ENCODE results near the gene PHF20.
"Not testable (repeated sequence)": the region's sequence is repeated elsewhere in the genome, so short reads cannot be mapped to it uniquely, and the experiment has no call there.

PHF20 gene

GRCh38 chr20:35839904-35840303 is 68.1 kb downstream of the PHF20 start:
- no peak for DNase-seq (ENCODE audit: low read depth in 2 of 2)

- no peak for DNase-seq (ENCODE audit: low read depth in 2 of 2)
Observed at GRCh38 chr20:35840421-35840820, 68.6 kb downstream of the PHF20 start.

DNA sequence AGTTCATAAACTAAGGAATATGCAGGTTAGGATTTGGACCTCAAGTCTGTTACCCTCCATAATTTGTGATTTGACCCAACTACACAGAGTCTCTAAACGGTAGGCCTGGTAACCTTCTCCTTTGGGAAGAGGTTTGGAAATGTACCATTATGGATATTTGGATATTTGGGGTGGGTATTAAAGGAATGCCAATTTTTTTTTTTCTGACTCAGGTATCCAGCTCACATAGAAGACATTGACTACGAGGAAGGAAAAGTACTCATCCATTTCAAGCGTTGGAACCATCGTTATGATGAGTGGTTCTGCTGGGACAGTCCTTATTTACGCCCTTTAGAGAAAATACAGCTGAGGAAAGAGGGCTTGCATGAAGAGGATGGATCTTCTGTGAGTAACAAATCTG is 70.5 kb downstream of the PHF20 start:
- DNase-seq (ENCODE audit: low read depth in 2 of 2): no peak

DNA sequence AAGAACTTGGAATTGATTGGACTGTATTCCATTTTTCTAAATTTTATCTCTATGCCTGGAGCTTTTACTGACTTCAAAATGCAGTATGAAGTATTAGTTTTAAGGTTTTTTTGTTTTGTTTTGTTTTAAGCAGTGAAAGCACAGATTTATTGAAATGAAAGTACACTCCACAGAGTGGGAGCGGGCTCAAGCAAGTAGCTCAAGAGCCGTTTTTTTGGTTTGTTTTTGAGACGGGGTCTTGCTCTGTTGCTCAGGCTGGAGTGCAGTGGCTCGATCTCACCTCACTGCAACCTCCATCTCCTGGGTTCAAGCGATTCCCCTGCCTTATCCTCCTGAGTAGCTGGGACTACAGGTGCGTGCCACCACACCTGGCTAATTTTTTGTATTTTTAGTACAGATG is 72.1 kb downstream of the PHF20 start:
- not testable (repeated sequence) for DNase-seq (ENCODE audit: low read depth in 2 of 2)

DNA sequence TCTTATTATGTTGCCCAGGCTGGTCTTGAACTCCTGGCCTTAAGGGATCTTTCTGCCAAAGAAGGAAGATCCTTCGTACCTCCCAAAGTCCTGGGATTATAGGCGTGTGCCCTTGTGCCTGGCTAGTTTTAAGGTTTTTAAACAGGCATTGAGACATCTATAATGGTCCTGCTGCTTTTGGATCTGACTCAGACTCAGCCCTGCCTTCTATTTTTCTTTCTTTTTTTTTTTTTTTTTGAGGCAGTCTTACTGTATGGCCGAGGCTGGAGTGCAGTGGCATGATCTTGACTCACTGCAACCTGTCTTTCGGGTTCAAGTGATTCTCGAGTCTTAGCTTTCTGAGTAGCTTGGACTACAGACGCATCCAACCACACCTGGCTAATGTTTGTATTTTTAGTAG is 73.7 kb downstream of the PHF20 start:
- no peak for DNase-seq (ENCODE audit: low read depth in 2 of 2)

DNA sequence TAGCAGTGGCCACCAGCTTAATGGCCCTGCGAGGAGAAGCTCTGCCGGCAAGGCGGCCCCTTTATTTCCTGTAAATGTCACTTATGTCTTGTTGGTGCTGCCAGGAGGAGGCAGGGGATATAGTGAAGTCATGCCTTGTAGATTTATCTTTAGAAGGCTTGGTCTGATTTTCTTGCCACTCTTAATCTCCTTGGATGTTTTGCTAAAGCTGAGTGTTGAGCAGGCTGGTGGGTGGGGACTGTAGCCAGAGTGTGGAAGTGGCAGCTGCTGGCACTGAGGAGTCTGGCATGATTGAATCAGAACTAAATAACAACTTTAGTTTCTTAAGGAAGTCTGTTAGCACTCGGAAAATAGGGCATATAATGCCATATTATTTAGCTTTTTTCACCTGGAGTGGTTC is 77.9 kb downstream of the PHF20 start:
- no peak for DNase-seq (ENCODE audit: low read depth in 2 of 2)

GRCh38 chr20:35851659-35852058 is 79.8 kb downstream of the PHF20 start:
- not testable (repeated sequence) for DNase-seq (ENCODE audit: low read depth in 2 of 2)

DNA sequence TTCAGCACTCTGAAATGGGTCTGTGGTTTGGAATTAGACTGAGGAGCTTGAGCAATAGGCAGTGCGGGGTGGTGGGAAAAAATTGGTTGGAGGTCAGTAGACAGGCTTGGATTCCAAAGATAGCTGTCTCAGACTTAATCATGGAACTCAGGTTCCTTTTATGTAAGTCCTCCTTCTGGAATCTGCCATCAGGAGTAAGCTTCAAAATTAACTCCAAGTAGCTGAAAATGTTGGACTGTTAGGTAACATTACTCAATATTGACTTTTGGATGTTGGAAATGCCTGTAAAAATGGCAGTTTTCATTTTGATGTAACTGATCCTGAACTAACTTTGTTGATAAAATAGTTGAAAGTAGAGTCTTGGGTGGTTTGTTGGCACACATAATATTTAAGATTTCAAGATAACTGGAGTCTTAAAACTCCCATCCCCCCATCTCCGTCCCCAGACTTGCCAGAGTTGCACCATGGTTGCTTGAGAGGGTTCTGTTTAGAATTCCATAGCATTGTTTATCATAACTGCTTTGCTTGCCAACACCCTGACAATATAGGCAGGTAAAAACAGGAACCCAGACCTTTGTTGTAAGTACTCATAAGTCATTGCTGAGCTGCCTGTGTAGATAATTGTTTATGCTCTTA is 83.0 kb downstream of the PHF20 start:
- no peak for DNase-seq (ENCODE audit: low read depth in 2 of 2)

- not testable (repeated sequence) for DNase-seq (ENCODE audit: low read depth in 2 of 2)
Observed at GRCh38 chr20:35855641-35856040, 83.8 kb downstream of the PHF20 start.

DNA sequence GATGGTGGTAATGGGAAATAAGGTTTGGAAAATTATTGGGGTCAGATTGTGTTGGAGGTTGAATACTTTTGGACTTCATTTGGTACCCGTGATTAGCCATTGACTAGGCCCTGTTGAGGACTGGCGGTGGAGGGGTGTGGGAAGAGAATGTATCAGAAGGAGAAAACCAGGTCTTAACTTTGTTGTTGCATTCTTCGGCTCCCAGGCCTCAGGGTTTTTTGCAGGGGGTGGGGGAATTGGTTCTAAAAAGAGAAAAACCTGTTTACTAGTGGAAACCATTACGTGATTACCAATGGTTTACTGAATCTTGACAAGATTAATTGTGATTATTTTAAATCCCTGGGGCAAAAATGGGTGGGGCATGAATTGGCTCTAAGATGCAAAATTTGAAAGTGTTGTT is 85.1 kb downstream of the PHF20 start:
- no peak for DNase-seq (ENCODE audit: low read depth in 2 of 2)

- DNase-seq (ENCODE audit: low read depth in 2 of 2): no peak
Observed at GRCh38 chr20:35866418-35867202, 94.8 kb downstream of the PHF20 start.

DNA sequence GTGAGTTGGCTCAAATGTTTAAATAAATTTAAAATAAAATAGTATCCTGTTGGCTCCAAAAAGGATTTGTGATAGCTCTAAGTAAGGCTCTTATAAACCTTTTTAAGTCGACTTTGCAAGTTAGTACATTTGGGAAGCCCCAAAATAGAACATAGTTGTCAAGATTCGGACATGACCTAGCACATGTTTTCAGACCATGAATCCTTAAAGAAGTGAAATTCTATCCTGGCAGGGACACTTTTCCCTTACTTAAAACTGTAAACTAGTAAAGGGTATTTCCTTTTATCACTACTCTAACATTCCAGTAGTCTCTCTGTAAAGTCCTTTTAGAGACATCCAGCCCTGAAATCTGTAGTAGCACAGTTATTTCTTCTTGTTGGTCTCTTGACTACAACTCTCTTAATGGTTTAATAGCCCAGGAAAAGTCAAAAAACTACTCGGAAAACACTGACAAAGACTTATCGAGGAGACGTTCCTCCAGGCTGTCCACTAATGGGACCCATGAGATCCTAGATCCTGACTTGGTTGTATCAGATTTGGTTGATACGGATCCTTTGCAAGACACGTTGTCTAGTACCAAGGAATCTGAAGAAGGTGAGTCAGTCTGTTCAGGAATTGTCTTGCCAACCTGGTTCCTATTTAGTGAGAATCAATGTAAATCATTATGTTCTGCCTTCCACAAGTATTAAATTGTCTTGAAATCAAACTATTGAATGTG is 98.9 kb downstream of the PHF20 start:
- no peak for DNase-seq (ENCODE audit: low read depth in 2 of 2)

DNA sequence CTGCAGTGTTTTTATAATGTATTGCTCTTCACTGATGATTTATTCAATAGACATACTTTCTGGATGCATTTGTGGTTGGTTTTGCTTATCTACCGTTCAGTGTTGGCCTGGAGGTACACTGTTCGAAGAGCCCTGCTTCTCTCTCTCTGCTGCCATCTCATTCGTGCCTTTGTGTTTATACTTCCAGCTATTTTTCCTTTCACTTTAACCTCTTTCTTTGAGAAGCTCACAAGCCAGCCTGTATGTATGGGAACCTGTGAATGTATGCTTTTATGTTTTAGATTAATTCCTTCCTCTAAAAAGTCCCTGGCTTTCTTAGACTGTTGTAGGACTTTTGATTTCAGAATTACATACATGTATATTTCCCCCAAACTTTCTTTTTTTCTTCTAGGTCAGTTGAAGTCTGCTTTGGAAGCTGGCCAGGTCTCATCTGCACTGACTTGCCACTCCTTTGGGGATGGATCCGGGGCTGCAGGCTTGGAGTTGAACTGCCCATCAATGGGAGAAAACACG is 99.5 kb downstream of the PHF20 start:
- DNase-seq (ENCODE audit: low read depth in 2 of 2): no peak

GRCh38 chr20:35876033-35876320 is 104.2 kb downstream of the PHF20 start:
- no peak for DNase-seq (ENCODE audit: low read depth in 2 of 2)

DNA sequence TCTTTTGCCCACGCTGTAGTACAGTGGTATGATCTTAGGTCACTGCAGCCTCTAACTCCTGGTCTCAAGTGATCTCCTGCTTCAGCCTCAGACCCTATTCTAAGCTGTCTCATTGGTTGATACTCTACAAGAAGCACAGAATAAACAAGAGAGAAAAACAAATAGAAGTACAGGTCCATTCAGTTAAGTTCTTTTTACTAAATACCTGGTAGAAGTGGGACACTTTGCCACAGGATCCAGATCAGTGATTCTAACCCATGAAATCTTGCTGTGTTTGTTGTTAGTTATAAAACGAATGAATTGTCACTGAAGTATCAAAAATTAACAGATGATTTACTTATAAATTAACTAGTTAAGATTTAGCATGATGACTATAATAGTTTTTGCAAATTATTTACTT is 105.8 kb downstream of the PHF20 start:
- no peak for DNase-seq (ENCODE audit: low read depth in 2 of 2)

GRCh38 chr20:35878113-35878625 is 106.4 kb downstream of the PHF20 start:
- no peak for DNase-seq (ENCODE audit: low read depth in 2 of 2)

- DNase-seq (ENCODE audit: low read depth in 2 of 2): no peak
Observed at GRCh38 chr20:35881676-35882075, 109.9 kb downstream of the PHF20 start.

- not testable (repeated sequence) for DNase-seq (ENCODE audit: low read depth in 2 of 2)
Observed at GRCh38 chr20:35882427-35883161, 110.8 kb downstream of the PHF20 start.

GRCh38 chr20:35883336-35883777 is 111.5 kb downstream of the PHF20 start:
- DNase-seq (ENCODE audit: low read depth in 2 of 2): no peak

- DNase-seq (ENCODE audit: low read depth in 2 of 2): peak; percentile 17 to 43
Observed at GRCh38 chr20:35883778-35884540, 112.1 kb downstream of the PHF20 start.

DNA sequence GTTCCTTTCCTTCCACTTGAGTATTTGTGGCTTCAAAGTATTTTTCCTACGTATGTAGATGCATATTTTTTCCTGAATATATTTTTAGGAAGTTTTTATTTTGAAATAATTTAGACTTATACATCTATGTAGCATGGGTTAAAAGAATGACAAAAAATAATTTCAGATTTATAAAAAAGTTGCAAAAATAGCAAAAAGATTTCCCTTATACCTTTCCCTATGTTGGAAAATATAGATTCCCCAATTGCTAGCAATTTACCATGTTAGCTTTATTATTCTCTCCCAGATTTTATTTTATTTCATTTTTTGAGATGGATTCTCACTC is 112.7 kb downstream of the PHF20 start:
- no peak for DNase-seq (ENCODE audit: low read depth in 2 of 2)
